Pancreas (tissue), 10 donors: ENCODE measurements around the gene E2F7. TPM values are rescaled to one million over a fixed set of nuclear protein-coding genes. Genes with fewer than 3 reads are reported as not detected.
"Not testable (repeated sequence)": the region's sequence is repeated elsewhere in the genome, so short reads cannot be mapped to it uniquely, and the experiment has no call there.

Source experiments
- ATAC-seq, 4 donors: fragments of 200-7000 bp; cut with Tn5 transposase; one replicate each; pipeline versions ENCODE4 v1.8.0 to v1.9.1; 2020; ENCODE audit warnings: mild to moderate bottlenecking in 4 of 4, moderate library complexity in 4 of 4
- DNase-seq, 6 donors: peaks; one replicate each; pipeline ENCODE4 v3.0.0-alpha.2; 2020
- FAIRE-seq: peaks from 2 replicates; lab custom pipeline; 2012; peaks lifted over from hg19 to GRCh38; lab: Jason Lieb, UNC
- H3K27ac ChIP-seq, 4 donors: fragments of 200-600 bp; sonication (generic); 1 replicate in 3 of 4; 2 replicates in 1 of 4; pipeline versions ENCODE4 v1.5.0 to v1.8.0; 2020
- H3K27me3 ChIP-seq, 4 donors: fragments of 200-600 bp; one replicate each; pipeline ENCODE4 v1.8.0; 2021
- H3K36me3 ChIP-seq, 3 donors: fragments of 200-600 bp; sonication (generic) in 1 of 3; one replicate each; pipeline versions ENCODE4 v1.5.0 to v1.8.0; 2020 to 2021
- H3K4me1 ChIP-seq, 3 donors: fragments of 200-600 bp; one replicate each; pipeline ENCODE4 v1.8.0; 2021
- H3K4me3 ChIP-seq, 4 donors: fragments of 200-600 bp; sonication (generic) in 2 of 4; one replicate each; pipeline versions ENCODE4 v1.5.0 to v1.8.0; 2020 to 2021
- H3K9me3 ChIP-seq, 4 donors: fragments of 200-600 bp; one replicate each; pipeline ENCODE4 v1.8.0; 2021
- CTCF ChIP-seq, 4 donors: fragments of 200-600 bp; sonication (generic) in 3 of 4; IDR thresholded peaks; one replicate each; pipeline versions ENCODE4 v1.5.0 to v1.8.0; 2021; ENCODE audit warnings: antibody characterized with exemption in 4 of 4
- WGBS, 2 donors: extraction: QIAGEN DNeasy Blood & Tissue Kit; methylation state at CpG; one replicate each; pipeline ENCODE4 v1.1.7; 2013; 5-methylcytosine and 5-hydroxymethylcytosine counted together
- intact Hi-C, 3 donors: fragments of 100-400 bp; cut with DNase I; formaldehyde crosslinking; loops; one replicate each; pipeline versions ENCODE4 v1.11.1 to v1.14.2; 2022
- polyA plus RNA-seq, 2 donors: library from polyadenylated mRNA; stranded (reverse); fragments of 200-250 nt; gene quantifications; one replicate each; pipeline ENCODE4 v1.2.3, GENCODE V29; 2013
- total RNA-seq, 6 donors: library from RNA; stranded (reverse); fragmentation: NEBNext Ultra II Directional in 4 of 6; extraction: Animal tissue kit (Norgen Biotek cat#: 25700) in 4 of 6; gene quantifications; one replicate each; pipeline versions ENCODE4 v1.2.1 to v1.2.4, GENCODE V29; 2021 to 2023
- donor health status: healthy with polysubstance abuse.
- donor health status: DM: no; HTN: no; CAD: no; lungs with moderate emphysema.
- donor health status: DM: no; HTN: no; CAD: no.
- donor health status: control.
- donor health status: control.
- donor health status: Bipolar disorder and iron deficiency.
- donor health status: DM: yes; HTN: yes; CAD: no.
- donor health status: DM: no; HTN: no; CAD: no.
- donor health status: DM: no; HTN: no; CAD: no.
- donor health status: DM: yes; HTN: yes; CAD: no.

The E2F7 gene
- total and polyA plus RNA-seq, 8 donors = 0.08 to 0.73 (median 0.28) TPM; not detected in 2

GRCh38 chr12:77076886-77077285 is 11.5 kb upstream of the E2F7 start:
- no peak for ATAC-seq
- no peaks in the 10 kb centered on the region for H3K9me3 ChIP-seq
- no peaks in the 10 kb centered on the region for H3K4me1 ChIP-seq
- intact Hi-C loops = no loop called here
- DNase-seq = no peak
- TF ChIP-seq CTCF (IDR thresholded peaks at IDR 0.05) = no peak
- WGBS, 2 donors = 25 to 42% methylated on average over 1 of the region's 1 CpG
- no peak overlapping the region for H3K4me3 ChIP-seq
- no peaks in the 10 kb centered on the region for H3K36me3 ChIP-seq
- H3K27me3 ChIP-seq = no peaks in the 10 kb centered on the region
- H3K27ac ChIP-seq = no peak overlapping the region
- no peak for FAIRE-seq

GRCh38 chr12:77073894-77074293 is 8.5 kb upstream of the E2F7 start:
- H3K4me1 ChIP-seq, DNase-seq, FAIRE-seq, H3K9me3 ChIP-seq, ATAC-seq, H3K27me3 ChIP-seq, H3K4me3 ChIP-seq, intact Hi-C loops, H3K36me3 ChIP-seq, H3K27ac ChIP-seq: not testable (repeated sequence)
- WGBS, 2 donors = 79 to 90% methylated on average over 5 of the region's 5 CpGs

- WGBS, 2 donors = 90 to 93% methylated on average over 3 of the region's 3 CpGs
- H3K9me3 ChIP-seq = no peaks in the 10 kb centered on the region
- intact Hi-C loops = no loop called here
- H3K36me3 ChIP-seq = no peaks in the 10 kb centered on the region
- FAIRE-seq = no peak
- no peak for TF ChIP-seq CTCF (IDR thresholded peaks at IDR 0.05)
- no peak for DNase-seq
- ATAC-seq = no peak
- H3K4me1 ChIP-seq = no peaks in the 10 kb centered on the region
- no peaks in the 10 kb centered on the region for H3K27me3 ChIP-seq
- H3K4me3 ChIP-seq = no peak overlapping the region
- no peak overlapping the region for H3K27ac ChIP-seq
Observed at GRCh38 chr12:77072833-77073495, 7.6 kb upstream of the E2F7 start.

- 82 to 89% methylated on average over 5 of the region's 5 CpGs for WGBS, 2 donors
- no peak for FAIRE-seq
Observed at GRCh38 chr12:77070800-77071449, 5.6 kb upstream of the E2F7 start.

GRCh38 chr12:77070382-77070781 is 5.0 kb upstream of the E2F7 start:
- H3K27me3 ChIP-seq = no peaks in the 10 kb centered on the region
- H3K27ac ChIP-seq = no peak overlapping the region
- intact Hi-C loops = no loop called here
- FAIRE-seq (no peak), ATAC-seq (no peak), DNase-seq (no peak)
- no peak for TF ChIP-seq CTCF (IDR thresholded peaks at IDR 0.05)
- H3K36me3 ChIP-seq = no peaks in the 10 kb centered on the region
- H3K9me3 ChIP-seq = no peaks in the 10 kb centered on the region
- 67 to 82% methylated on average over 3 of the region's 3 CpGs for WGBS, 2 donors
- no peak overlapping the region for H3K4me3 ChIP-seq
- no peaks in the 10 kb centered on the region for H3K4me1 ChIP-seq

More at GRCh38 chr12:77070800-77071449, 5.6 kb upstream of the E2F7 start:
- H3K4me3 ChIP-seq = no peak overlapping the region
- no peak overlapping the region for H3K27ac ChIP-seq
- DNase-seq (no peak), ATAC-seq (no peak)
- H3K9me3 ChIP-seq = no peaks in the 10 kb centered on the region
- H3K4me1 ChIP-seq = no peaks in the 10 kb centered on the region
- no peak for TF ChIP-seq CTCF (IDR thresholded peaks at IDR 0.05)
- H3K36me3 ChIP-seq = no peaks in the 10 kb centered on the region
- intact Hi-C loops = no loop called here
- H3K27me3 ChIP-seq = no peaks in the 10 kb centered on the region
